Common myeloid progenitor, CD34-positive (primary cell): ENCODE measurements around the gene SASH1.

Experiments used
- CTCF ChIA-PET: fragments of 350-600 bp; sonication (Branson Sonifier 250); formaldehyde crosslinking; loops from one replicate; lab custom pipeline; 2021; ENCODE audit warnings: antibody characterized with exemption; lab: Charles Lee
- POLR2A ChIA-PET: fragments of 350-600 bp; sonication (Branson Sonifier 250); formaldehyde crosslinking; loops from one replicate; lab custom pipeline; 2021; ENCODE audit warnings: antibody characterized with exemption; lab: Charles Lee
- DNase-seq, 3 donors: peaks; one replicate each; pipeline versions ENCODE4 v3.0.0 to v3.0.0-alpha.2; 2013
- H3K27ac ChIP-seq, 2 experiments: 1 replicate in 1 of 2; 2 replicates in 1 of 2; pipeline ENCODE4 v1.7.0; 2013; ENCODE audit warnings: inconsistent platforms in 2 of 2, low read length in 2 of 2, mild to moderate bottlenecking in 2 of 2, low read depth in 1 of 2, moderate library complexity in 1 of 2; ENCODE audit not compliant: severe bottlenecking in 2 of 2, insufficient read depth in 1 of 2, poor library complexity in 1 of 2
- H3K27me3 ChIP-seq, 5 experiments: replicated peaks in 2 of 5; 1 replicate in 3 of 5; 2 replicates in 2 of 5; pipeline versions ENCODE4 v1.6.1 to v1.7.0; 2013; ENCODE audit warnings: low read length in 4 of 5, mild to moderate bottlenecking in 2 of 5, moderate library complexity in 2 of 5, inconsistent platforms in 1 of 5; ENCODE audit not compliant: insufficient read depth in 5 of 5, control insufficient read depth in 4 of 5
- H3K36me3 ChIP-seq, 4 experiments: 1 replicate in 2 of 4; 2 replicates in 2 of 4; pipeline versions ENCODE4 v1.6.1 to v1.7.0; 2013; ENCODE audit warnings: low read length in 3 of 4, control low read depth in 1 of 4, mild to moderate bottlenecking in 1 of 4; ENCODE audit not compliant: control insufficient read depth in 4 of 4, insufficient read depth in 4 of 4
- H3K4me1 ChIP-seq, 4 experiments: 1 replicate in 3 of 4; 2 replicates in 1 of 4; pipeline versions ENCODE4 v1.6.1 to v1.7.1; 2013; ENCODE audit warnings: low read length in 3 of 4, mild to moderate bottlenecking in 3 of 4, control low read depth in 1 of 4, inconsistent platforms in 1 of 4, moderate library complexity in 1 of 4; ENCODE audit not compliant: control insufficient read depth in 4 of 4, insufficient read depth in 4 of 4; ENCODE audit errors: control extremely low read depth in 1 of 4
- H3K4me3 ChIP-seq, 7 experiments: 1 replicate in 4 of 7; 2 replicates in 3 of 7; pipeline versions ENCODE4 v1.5.1 to v1.7.0; 2013; ENCODE audit warnings: mild to moderate bottlenecking in 7 of 7, low read length in 6 of 7, moderate library complexity in 6 of 7, inconsistent platforms in 2 of 7, low read depth in 2 of 7, control low read depth in 1 of 7; ENCODE audit not compliant: insufficient read depth in 4 of 7, control insufficient read depth in 1 of 7; ENCODE audit errors: extremely low read depth in 1 of 7
- H3K9me3 ChIP-seq, 5 experiments: 1 replicate in 4 of 5; 2 replicates in 1 of 5; pipeline versions ENCODE4 v1.6.1 to v1.7.1; 2013; ENCODE audit warnings: low read length in 4 of 5, mild to moderate bottlenecking in 2 of 5, inconsistent platforms in 1 of 5, low read depth in 1 of 5, moderate library complexity in 1 of 5; ENCODE audit not compliant: control insufficient read depth in 4 of 5, insufficient read depth in 2 of 5; ENCODE audit errors: control extremely low read depth in 1 of 5
- WGBS: methylation state at CpG from one replicate; pipeline ENCODE4 v1.1.5; 2013; ENCODE audit not compliant: insufficient coverage; 5-methylcytosine and 5-hydroxymethylcytosine counted together

Gene SASH1

DNA sequence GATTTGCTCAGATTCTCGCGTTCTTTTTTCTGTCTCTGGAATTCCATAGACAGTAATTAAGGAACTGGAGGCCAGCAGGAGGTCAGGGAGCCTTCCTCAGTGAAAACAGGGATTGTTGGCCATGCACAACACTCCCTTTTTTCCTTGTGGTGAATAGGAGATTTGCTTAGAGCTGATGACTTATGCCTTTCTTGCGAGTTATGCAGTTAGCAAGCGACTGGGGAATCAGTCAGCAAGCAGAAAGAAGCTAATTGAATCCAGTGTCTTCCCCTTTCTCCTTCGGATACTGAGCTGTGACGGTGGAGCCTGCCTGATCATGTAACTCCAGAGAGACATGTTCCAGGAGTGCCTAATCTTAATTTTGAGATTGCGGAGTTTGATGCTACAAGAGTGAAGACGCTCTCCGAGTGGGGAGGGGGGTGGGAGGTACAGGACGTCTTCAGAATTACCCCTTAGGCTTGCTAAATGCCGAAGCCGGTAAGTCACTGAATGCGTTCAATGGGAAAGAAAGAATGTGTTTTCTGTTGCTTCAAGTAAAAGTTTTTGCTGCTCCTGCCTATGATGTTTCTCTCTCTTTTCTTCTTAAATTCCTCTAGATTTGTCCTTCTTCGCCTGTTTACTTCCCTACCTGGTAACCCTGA, 165.9 kb downstream of the SASH1 start:
- Histone ChIP-seq H3K4me1 (peaks cover 2 to 10% (median 6%) of the 10 kb centered on the region in 4 experiments), H3K27ac (no peak overlapping the region), H3K4me3 (no peak overlapping the region), H3K9me3 (no peaks in the 10 kb centered on the region), H3K27me3 (peaks cover 2 to 33% (median 12%) of the 10 kb centered on the region in 5 experiments), H3K36me3 (no peaks in the 10 kb centered on the region)
- POLR2A ChIA-PET, result no interaction called here
- CTCF ChIA-PET, result no interaction called here
- DNase-seq, result no peak
- 87% methylated on average over 12 of the region's 14 CpGs for WGBS

DNA sequence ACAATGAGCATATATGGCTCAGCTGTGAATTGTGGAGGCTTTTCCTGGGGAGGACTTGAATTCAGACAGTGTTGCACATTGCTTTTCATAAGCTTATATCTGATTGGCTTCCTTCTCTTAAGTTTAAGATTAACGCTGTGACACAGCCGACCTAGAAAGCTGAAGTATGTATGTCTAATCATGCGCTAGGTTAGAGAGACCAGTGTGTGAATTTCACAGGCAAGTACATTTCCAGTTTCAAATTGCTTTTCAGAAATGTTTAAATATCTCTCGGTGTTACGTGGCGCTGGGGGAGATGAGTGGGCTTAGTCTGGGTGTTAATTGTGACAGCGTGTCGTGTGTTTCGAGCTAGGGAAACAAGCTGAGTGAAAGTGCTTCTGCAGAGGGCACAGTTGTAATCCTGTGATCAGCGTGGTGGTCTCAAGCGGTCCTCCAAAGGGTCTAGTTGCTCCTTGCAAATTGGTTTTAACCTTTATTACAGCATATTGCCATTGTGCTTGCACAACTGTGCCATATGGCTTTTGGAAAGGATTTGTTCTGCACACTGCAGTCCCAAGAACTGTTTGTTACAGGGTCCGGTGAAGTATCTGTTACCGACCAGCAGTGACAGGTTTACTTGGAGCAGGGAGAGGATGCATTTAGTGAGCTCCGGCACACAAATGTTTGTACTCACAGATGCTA, 166.6 kb downstream of the SASH1 start:
- WGBS, result 81% methylated on average over 13 of the region's 14 CpGs
- peaks cover 2 to 10% (median 6%) of the 10 kb centered on the region in 4 experiments for H3K4me1 ChIP-seq
- H3K9me3 ChIP-seq, result no peaks in the 10 kb centered on the region
- H3K27me3 ChIP-seq, result peaks cover 2 to 37% (median 12%) of the 10 kb centered on the region in 5 experiments
- no peak overlapping the region for H3K27ac ChIP-seq
- CTCF ChIA-PET, result interaction anchor here (1.1 kb wide), 1 partner anchor 14 kb away, joined by 3 read pairs; no protein-coding TSS in a partner anchor
- no peaks in the 10 kb centered on the region for H3K36me3 ChIP-seq
- POLR2A ChIA-PET, result interaction anchor here (0.6 kb wide), 1 partner anchor 196 kb away, joined by 3 read pairs; no protein-coding TSS in a partner anchor
- peak overlapping the region in 2 of 7 experiments; percentile 8 to 20 for H3K4me3 ChIP-seq
- DNase-seq, result no peak

DNA sequence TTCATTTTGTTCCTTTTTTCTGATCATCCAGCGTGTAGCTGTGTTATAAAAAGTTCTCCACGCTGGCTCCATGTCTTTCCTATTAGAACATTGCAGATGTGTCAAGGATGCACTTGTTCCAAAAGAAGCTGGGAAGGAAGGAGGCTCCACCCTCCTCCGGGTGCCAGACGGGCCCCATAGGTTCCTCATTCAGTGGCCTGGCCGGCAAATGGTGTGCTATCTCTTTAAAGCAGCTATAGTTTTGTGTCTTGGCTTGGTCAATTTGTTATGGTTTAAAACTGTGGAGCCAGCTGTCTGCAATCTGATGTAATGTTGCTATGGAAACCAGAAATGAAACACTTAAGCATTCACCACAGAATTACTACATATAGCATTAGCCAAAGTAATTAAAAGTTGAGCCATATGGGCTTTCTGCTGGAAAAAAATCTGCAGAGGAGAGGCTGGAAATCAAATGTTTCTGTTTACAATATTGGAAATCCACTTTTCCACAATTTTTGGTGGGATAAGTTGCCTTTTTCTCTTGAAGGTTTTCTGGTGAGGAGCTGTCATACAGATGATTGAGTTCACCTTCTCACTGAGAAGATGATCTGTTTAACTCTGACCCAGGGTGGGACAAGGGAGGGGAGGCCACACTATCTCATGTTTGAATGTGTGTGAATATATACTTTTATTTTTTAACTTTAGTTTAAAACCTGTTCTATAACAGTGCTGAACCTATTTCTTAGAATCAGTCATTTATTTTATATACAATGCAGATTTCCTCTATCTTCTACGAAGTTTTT, 167.4 kb downstream of the SASH1 start:
- H3K27ac ChIP-seq, result no peak overlapping the region
- no peaks in the 10 kb centered on the region for H3K9me3 ChIP-seq
- H3K36me3 ChIP-seq, result no peaks in the 10 kb centered on the region
- peak overlapping the region in 3 of 7 experiments; percentile 10 to 31 (median 20) for H3K4me3 ChIP-seq
- ChIA-PET CTCF (interaction anchor here (1.1 kb wide), 1 partner anchor 14 kb away, joined by 3 read pairs; no protein-coding TSS in a partner anchor), POLR2A (interaction anchor here (0.6 kb wide), 1 partner anchor 197 kb away, joined by 3 read pairs; no protein-coding TSS in a partner anchor)
- peaks cover 2 to 10% (median 6%) of the 10 kb centered on the region in 4 experiments for H3K4me1 ChIP-seq
- 3% methylated on average over 3 of the region's 6 CpGs for WGBS
- H3K27me3 ChIP-seq, result peaks cover 2 to 37% (median 11%) of the 10 kb centered on the region in 5 experiments
- DNase-seq, result peak; percentile 76 to 94 (median 88)

DNA sequence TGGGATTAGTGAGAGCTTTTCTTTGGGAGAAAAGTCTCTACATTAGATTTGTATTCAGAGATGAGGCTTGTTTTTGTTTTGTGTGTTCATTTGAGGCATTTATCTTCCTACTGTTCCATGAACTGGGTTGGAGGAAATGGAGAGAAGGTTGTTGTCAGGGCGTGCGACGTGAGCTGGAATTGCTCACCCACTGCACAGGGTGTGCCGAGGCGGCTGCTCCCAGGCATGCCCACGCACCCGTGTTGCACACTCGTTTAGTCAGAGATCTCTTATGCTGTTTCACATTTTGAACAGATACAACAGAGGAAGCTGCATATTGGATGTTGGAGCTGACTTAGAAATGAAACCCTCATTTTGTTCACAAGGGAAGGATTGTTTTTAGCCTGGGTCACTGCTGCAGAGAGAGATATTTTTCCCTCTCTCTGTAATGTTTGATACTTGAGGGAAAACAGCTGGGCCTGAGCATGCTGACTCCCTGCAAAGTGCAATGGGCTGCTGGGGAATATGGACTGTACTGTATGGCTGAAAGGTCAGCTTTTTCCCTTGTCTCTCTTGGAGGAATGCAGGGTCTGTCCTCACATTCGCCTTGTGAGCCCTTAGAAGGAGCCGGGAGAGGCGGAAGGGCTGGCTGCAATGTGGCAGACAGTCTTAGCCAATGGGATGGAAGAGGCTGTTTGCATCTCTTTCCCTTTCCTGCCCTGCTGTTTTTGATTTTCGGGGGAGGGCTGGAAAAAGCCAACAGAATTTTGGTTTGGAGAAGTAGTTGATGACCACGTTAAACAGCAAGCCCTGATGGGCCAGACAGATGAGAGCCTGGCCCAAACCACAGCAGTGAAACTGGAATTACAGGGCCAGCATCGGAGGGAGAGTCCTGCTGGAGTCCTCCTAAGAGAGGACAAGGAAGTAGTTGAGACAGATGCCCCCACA, 170.8 kb downstream of the SASH1 start:
- Histone ChIP-seq H3K27me3 (peaks cover 1 to 19% (median 7%) of the 10 kb centered on the region in 5 experiments), H3K36me3 (no peaks in the 10 kb centered on the region), H3K9me3 (no peaks in the 10 kb centered on the region), H3K4me3 (no peak overlapping the region), H3K4me1 (peaks cover 2 to 10% (median 6%) of the 10 kb centered on the region in 4 experiments), H3K27ac (no peak overlapping the region)
- no peak for DNase-seq
- WGBS, result 95% methylated on average over 13 of the region's 14 CpGs
- ChIA-PET POLR2A (no interaction called here), CTCF (no interaction called here)

DNA sequence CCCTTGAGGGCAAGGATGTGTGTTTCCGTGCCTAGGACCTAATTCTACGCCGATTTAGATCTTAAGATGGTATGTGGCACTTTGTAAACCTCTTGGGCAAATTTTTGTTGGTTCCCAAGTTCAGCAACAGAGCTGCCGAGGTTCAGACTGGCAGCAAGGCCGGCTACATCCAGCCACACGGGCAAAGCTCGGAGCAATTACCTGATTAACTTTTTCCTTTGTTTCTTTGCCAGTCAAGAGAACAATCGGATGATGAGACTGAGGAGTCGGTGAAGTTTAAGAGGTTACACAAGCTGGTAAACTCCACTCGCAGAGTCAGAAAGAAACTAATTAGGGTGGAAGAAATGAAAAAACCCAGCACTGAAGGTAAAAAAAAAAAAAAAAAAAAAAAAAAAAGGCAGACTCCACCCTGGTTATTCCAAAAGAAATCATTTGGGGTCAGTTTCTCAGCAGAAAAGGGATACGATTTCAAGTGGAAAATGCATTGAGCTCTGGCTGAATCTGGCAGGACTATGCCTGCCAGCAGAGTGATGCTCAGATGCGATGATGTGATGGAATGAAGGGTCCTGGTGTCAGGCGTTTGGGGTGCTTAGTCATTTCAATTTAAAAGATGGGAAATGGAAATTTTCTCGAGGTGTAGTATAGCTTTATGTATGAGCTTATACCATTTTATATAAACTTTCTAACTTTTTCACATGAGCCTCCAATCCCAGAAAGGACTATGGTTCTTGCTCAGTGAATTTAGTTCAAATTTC, 171.6 kb downstream of the SASH1 start:
- peaks cover 2 to 10% (median 6%) of the 10 kb centered on the region in 4 experiments for H3K4me1 ChIP-seq
- POLR2A ChIA-PET, result no interaction called here
- H3K4me3 ChIP-seq, result no peak overlapping the region

DNA sequence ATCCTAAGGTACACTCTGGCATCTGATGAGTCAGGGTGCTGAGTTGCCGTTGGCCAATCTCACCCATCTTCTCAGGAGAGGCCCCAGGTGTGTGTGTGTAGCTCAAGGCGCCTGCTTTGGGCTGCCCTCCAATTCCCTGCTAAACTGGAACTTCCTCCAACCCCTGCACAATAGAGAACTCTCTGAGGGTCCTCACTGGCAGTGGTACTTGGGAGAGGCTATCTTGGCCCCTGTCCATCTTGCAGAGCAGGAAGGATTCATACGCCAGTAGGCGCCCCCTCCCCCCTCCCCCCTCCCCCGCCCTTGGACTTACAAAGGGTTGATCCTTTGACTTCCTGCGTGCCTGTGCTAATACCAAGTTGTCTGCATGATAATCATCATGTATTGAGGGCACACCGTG, 173.6 kb downstream of the SASH1 start:
- POLR2A ChIA-PET, result no interaction called here
- CTCF ChIA-PET, result no interaction called here
- 74% methylated on average over 3 of the region's 7 CpGs for WGBS
- H3K4me1 ChIP-seq, result no peaks in the 10 kb centered on the region
- H3K4me3 ChIP-seq, result no peak overlapping the region
- peaks cover 0 to 4% (median 0%) of the 10 kb centered on the region in 5 experiments for H3K9me3 ChIP-seq
- peaks cover 0 to 11% (median 0%) of the 10 kb centered on the region in 5 experiments for H3K27me3 ChIP-seq
- no peak for DNase-seq
- H3K36me3 ChIP-seq, result no peaks in the 10 kb centered on the region
- H3K27ac ChIP-seq, result no peak overlapping the region

More for the DNA sequence above, 171.6 kb downstream of the SASH1 start:
- H3K9me3 ChIP-seq, result no peaks in the 10 kb centered on the region
- DNase-seq, result no peak
- peaks cover 0 to 10% (median 3%) of the 10 kb centered on the region in 5 experiments for H3K27me3 ChIP-seq
- no peaks in the 10 kb centered on the region for H3K36me3 ChIP-seq
- H3K27ac ChIP-seq, result no peak overlapping the region
- CTCF ChIA-PET, result no interaction called here
- WGBS, result 93% methylated on average over 11 of the region's 14 CpGs
